Fibroblast of lung (primary cell): ENCODE results near the gene TDRD15. TPM values are rescaled to one million over a fixed set of nuclear protein-coding genes. Genes with fewer than 3 reads are reported as not detected.

ENCODE experiments used
- DNase-seq, 2 donors: peaks; one replicate each; pipeline versions ENCODE4 v3.0.0 to v3.0.0-alpha.2; 2010; ENCODE audit warnings: low read depth in 2 of 2
- H2AFZ ChIP-seq: 2 replicates; pipeline ENCODE4 v1.5.1; 2012; ENCODE audit warnings: low read length, control low read depth, inconsistent platforms
- H3K27ac ChIP-seq: 2 replicates; pipeline ENCODE4 v1.5.1; 2011; ENCODE audit warnings: low read length, control low read depth; ENCODE audit not compliant: insufficient read depth
- H3K27me3 ChIP-seq: 2 replicates; pipeline ENCODE4 v1.5.1; 2011; ENCODE audit warnings: mild to moderate bottlenecking, low read length; ENCODE audit not compliant: control insufficient read depth, insufficient read depth
- H3K36me3 ChIP-seq: 2 replicates; pipeline ENCODE4 v1.5.1; 2011; ENCODE audit warnings: low read length; ENCODE audit not compliant: control insufficient read depth, insufficient read depth
- H3K4me1 ChIP-seq: 2 replicates; pipeline ENCODE4 v1.5.1; 2011; ENCODE audit warnings: low read length; ENCODE audit not compliant: control insufficient read depth, insufficient read depth; ENCODE audit errors: extremely low read depth
- H3K4me2 ChIP-seq: 2 replicates; pipeline ENCODE4 v1.5.1; 2011; ENCODE audit warnings: low read length, control low read depth; ENCODE audit not compliant: insufficient read depth; ENCODE audit errors: extremely low read depth
- H3K4me3 ChIP-seq, 4 experiments: fragments of 200-600 bp in 1 of 4; sonication (generic) in 1 of 4; replicated peaks in 1 of 4; 2 replicates each; pipeline ENCODE4 v1.5.1; 2011 to 2016; ENCODE audit warnings: low read length in 4 of 4, low read depth in 3 of 4, mild to moderate bottlenecking in 3 of 4, control low read depth in 2 of 4, inconsistent platforms in 1 of 4, mixed read lengths in 1 of 4; ENCODE audit not compliant: insufficient read depth in 1 of 4; ENCODE audit errors: control extremely low read depth in 1 of 4
- H3K79me2 ChIP-seq: 2 replicates; pipeline ENCODE4 v1.5.1; 2012; ENCODE audit warnings: mild to moderate bottlenecking, low read length, inconsistent platforms; ENCODE audit not compliant: control insufficient read depth, insufficient read depth
- H3K9ac ChIP-seq: 2 replicates; pipeline ENCODE4 v1.5.1; 2011; ENCODE audit warnings: mild to moderate bottlenecking, low read length, control low read depth; ENCODE audit not compliant: insufficient read depth
- H3K9me3 ChIP-seq: 2 replicates; pipeline ENCODE4 v1.5.1; 2012; ENCODE audit warnings: low read depth, low read length; ENCODE audit not compliant: control insufficient read depth, insufficient read depth
- H4K20me1 ChIP-seq: 2 replicates; pipeline ENCODE4 v1.5.1; 2011; ENCODE audit warnings: low read length; ENCODE audit not compliant: control insufficient read depth, insufficient read depth; ENCODE audit errors: extremely low read depth
- EZH2 ChIP-seq: IDR thresholded peaks from 2 replicates; pipeline ENCODE4 v1.5.1; 2012; ENCODE audit warnings: low read length, control low read depth, mild to moderate bottlenecking; ENCODE audit errors: missing control alignments
- polyA plus RNA-seq, 2 donors: library from polyadenylated mRNA; depleted of rRNA in 1 of 2; stranded (reverse) in 1 of 2; unstranded in 1 of 2; fragments of >200 nt; gene quantifications; 2 replicates each; pipeline ENCODE4 v1.2.1, GENCODE V29; 2011 to 2012; ENCODE audit warnings: missing spikeins in 1 of 2
- total RNA-seq: library from RNA; depleted of rRNA; stranded (reverse); fragments of >200 nt; gene quantifications from 2 replicates; pipeline ENCODE4 v1.2.1, GENCODE V29; 2014
- TF ChIP-seq, protein P1 (sequence below), 2 donors: IDR thresholded peaks in 1 of 2; conservative IDR thresholded peaks in 1 of 2; 1 replicate in 1 of 2; 2 replicates in 1 of 2; pipeline ENCODE4 v1.5.1; 2011 to 2012; ENCODE audit warnings: low read length in 2 of 2, control low read depth in 1 of 2, inconsistent platforms in 1 of 2, low read depth in 1 of 2, mild to moderate bottlenecking in 1 of 2

TDRD15 gene
- total and polyA plus RNA-seq, 2 donors (not counting 1 experiment from before 2014, with no cell fraction given): not detected

- Histone ChIP-seq H3K27me3 (no peaks in the 10 kb centered on the region), H3K4me2 (no peak overlapping the region), H3K4me3 (no peak overlapping the region), H3K36me3 (no peaks in the 10 kb centered on the region), H3K27ac (no peak overlapping the region), H3K79me2 (no peaks in the 10 kb centered on the region), H2AFZ (no peak overlapping the region), H3K9ac (no peak overlapping the region), H3K4me1 (no peaks in the 10 kb centered on the region), H3K9me3 (no peaks in the 10 kb centered on the region), H4K20me1 (no peaks in the 10 kb centered on the region)
- no peak for DNase-seq
- TF ChIP-seq, protein P1, sequence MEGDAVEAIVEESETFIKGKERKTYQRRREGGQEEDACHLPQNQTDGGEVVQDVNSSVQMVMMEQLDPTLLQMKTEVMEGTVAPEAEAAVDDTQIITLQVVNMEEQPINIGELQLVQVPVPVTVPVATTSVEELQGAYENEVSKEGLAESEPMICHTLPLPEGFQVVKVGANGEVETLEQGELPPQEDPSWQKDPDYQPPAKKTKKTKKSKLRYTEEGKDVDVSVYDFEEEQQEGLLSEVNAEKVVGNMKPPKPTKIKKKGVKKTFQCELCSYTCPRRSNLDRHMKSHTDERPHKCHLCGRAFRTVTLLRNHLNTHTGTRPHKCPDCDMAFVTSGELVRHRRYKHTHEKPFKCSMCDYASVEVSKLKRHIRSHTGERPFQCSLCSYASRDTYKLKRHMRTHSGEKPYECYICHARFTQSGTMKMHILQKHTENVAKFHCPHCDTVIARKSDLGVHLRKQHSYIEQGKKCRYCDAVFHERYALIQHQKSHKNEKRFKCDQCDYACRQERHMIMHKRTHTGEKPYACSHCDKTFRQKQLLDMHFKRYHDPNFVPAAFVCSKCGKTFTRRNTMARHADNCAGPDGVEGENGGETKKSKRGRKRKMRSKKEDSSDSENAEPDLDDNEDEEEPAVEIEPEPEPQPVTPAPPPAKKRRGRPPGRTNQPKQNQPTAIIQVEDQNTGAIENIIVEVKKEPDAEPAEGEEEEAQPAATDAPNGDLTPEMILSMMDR (conservative IDR thresholded peaks at IDR 0.05 in 1 of 2, IDR thresholded peaks at IDR 0.05 in 1 of 2; ENCODE audit: low read depth in 1 of 2, low read length in 2 of 2): no peak
- no peak for TF ChIP-seq EZH2
Measured at GRCh38 chr2:21111012-21111411, 12.8 kb upstream of the TDRD15 start.

DNA sequence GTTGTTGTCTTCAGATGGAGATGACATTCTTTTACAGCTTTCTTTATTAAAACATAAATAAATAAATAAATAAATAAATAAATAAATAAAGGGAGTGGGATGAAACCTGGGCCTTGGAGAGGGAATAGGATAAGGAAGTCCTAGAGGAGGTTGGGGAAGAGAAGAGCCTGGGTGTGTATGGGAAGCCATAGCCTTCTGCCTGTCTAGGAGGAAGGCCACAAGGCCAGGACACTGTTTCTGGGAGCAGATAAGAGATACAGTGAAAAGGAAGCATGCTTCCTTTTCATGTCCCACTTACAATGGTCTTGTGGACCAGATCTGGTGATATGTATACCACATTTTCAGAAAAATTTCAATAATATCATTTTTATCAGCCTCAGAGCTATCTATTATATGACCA, 6.1 kb upstream of the TDRD15 start:
- TF ChIP-seq, protein P1 (conservative IDR thresholded peaks at IDR 0.05 in 1 of 2, IDR thresholded peaks at IDR 0.05 in 1 of 2; ENCODE audit: low read depth in 1 of 2, low read length in 2 of 2): no peak
- TF ChIP-seq EZH2: no peak
- H3K9me3 ChIP-seq: no peaks in the 10 kb centered on the region
- no peak for DNase-seq
- H3K4me2 ChIP-seq: no peak overlapping the region
- H3K79me2 ChIP-seq: no peaks in the 10 kb centered on the region
- H3K27me3 ChIP-seq: no peaks in the 10 kb centered on the region
- no peak overlapping the region for H3K4me3 ChIP-seq
- H2AFZ ChIP-seq: no peak overlapping the region
- H3K27ac ChIP-seq: no peak overlapping the region
- no peaks in the 10 kb centered on the region for H3K36me3 ChIP-seq
- H3K9ac ChIP-seq: no peak overlapping the region
- H4K20me1 ChIP-seq: no peaks in the 10 kb centered on the region
- no peaks in the 10 kb centered on the region for H3K4me1 ChIP-seq

DNA sequence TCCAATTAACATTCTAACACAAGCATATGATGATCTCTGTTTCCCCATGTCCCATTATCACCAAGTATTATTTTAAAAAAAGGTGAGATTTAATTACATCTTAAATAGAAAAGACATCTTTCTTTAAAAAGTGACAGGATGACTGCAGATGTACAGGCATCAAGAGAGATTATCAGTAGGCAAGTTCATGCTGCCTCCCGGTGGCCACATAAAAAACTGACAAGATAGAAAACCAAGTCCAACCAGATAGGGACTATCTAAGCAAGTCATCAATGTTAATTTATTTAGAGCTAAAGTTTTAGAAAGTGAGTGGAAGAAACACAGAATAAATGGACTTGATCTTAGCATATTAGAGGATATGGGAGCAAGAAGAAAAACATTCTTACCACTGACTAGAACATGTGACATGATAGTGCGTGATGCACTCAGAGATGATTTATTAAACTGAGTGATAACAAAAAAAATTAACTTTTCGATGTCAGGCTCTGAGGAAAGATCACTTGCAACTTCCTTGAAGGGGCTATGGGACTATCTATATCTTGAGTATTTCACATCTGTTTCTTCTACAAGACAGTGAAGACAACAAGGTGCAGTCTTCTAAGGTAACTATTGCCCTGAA, 5.4 kb upstream of the TDRD15 start:
- H3K27me3 ChIP-seq: no peaks in the 10 kb centered on the region
- no peak overlapping the region for H3K4me3 ChIP-seq
- H2AFZ ChIP-seq: no peak overlapping the region
- TF ChIP-seq, protein P1 (conservative IDR thresholded peaks at IDR 0.05 in 1 of 2, IDR thresholded peaks at IDR 0.05 in 1 of 2; ENCODE audit: low read depth in 1 of 2, low read length in 2 of 2): peak in 1 of 2 donors; percentile 44
- TF ChIP-seq EZH2: no peak
- no peaks in the 10 kb centered on the region for H3K4me1 ChIP-seq
- no peaks in the 10 kb centered on the region for H3K9me3 ChIP-seq
- H3K79me2 ChIP-seq: no peaks in the 10 kb centered on the region
- H3K27ac ChIP-seq: no peak overlapping the region
- DNase-seq: peak; percentile 0 to 32
- H3K9ac ChIP-seq: no peak overlapping the region
- H3K36me3 ChIP-seq: no peaks in the 10 kb centered on the region
- H3K4me2 ChIP-seq: no peak overlapping the region
- no peaks in the 10 kb centered on the region for H4K20me1 ChIP-seq
